ENCODE results near the gene PDGFA.

Gene PDGFA

DNA sequence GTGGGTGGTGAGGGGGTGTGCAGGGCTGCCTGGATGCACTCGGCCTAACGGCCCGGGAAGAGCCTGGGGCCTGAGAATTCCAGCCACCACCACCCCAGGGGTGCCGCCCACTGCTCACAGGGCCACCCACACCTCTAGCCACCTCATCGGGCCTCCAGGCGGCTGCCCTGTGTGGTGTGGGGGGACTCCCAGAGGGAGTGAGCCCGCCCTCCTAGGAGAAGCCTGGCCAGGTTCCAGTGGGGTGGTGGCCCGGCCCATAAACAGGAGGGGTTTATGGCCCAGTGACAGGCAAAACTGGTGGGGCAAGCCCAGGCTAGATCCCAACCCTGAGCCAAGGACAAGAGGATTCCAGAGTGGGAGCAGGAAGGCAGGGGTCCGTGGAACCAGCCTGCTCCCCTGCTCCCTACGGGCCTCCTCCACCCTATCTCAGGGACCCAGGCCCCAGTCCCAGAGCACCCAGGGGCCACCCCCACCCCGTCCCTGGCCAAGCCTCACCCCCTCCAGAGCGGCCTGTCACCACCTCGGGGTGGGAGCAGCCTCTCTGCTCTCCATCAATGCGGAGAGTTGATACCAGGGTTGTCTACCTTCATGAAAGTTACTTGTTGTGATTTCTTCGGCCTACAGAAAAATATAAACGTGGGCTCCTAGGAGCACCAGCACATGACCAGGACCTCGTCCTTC, 20.2 kb upstream of the PDGFA start:
- TF ChIP-seq YY1 (IDR thresholded peaks at IDR 0.05; ENCODE audit: insufficient read depth, insufficient read length) (no peak), ZNF274 (IDR thresholded peaks at IDR 0.05; ENCODE audit: low read depth, low read length) (no peak)
- H3K4me1 ChIP-seq (ENCODE audit: insufficient read depth, insufficient read length): peaks cover 37% of the 10 kb centered on the region
- H3K4me3 ChIP-seq (ENCODE audit: insufficient read length, low read depth): no peak overlapping the region
- no peak for DNase-seq (ENCODE audit: low read depth, low spot score)
- H3K27me3 ChIP-seq (ENCODE audit: insufficient read depth, insufficient read length): no peaks in the 10 kb centered on the region
- no peaks in the 10 kb centered on the region for H3K9me3 ChIP-seq (ENCODE audit: insufficient read depth, low read length)
- H3K36me3 ChIP-seq (ENCODE audit: insufficient read depth, insufficient read length, low read length): no peaks in the 10 kb centered on the region
- H3K9ac ChIP-seq (ENCODE audit: insufficient read length, low read depth): peak overlapping the region; percentile 16

DNA sequence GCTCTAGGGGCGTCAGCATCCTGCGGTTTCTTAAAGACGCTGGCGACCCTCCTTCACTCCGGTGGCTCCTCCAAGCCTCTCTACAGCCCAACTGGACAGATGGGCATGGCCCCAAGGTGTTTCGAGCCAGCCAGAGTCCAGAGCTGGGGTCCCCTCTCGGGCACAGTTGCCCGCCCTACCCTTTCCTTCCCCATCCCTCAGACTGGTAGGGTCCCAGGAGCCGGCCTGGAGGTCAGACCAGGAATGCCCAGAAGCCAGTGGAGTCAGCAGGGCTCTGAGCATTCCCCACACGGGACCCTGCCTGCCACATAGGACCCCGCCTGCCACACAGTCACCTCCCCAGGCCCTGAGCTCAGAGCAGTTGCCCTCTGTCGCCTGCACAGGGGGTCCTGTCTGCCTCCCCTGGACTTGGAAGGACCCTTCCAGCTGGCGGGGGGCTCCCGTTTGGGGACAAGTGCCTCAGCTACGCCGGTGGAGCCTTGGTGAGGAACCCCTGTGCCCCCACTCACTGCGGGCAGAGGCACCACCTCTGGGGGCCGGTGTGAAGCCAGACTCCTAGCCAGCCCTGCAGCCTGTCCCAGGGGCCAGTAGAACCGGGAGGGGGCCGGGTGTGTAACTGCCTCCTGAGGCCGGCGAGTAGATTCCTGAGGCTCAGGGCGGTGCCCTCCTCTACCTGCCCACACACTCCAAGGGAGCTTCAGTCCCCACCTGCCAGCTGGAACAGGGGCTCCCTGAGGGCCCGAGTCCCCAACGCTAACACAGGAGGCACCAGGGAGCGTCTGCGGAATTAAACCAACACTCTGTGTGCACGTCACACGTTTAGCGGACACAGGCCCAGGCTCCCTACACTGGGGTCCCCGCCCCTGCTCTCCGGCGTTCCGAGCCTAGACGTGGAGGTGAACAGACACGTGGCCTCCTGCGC, 19.4 kb upstream of the PDGFA start:
- DNase-seq (ENCODE audit: low read depth, low spot score): no peak
- Histone ChIP-seq H3K9ac (ENCODE audit: insufficient read length, low read depth) (peak overlapping the region; percentile 76), H3K36me3 (ENCODE audit: insufficient read depth, insufficient read length, low read length) (no peaks in the 10 kb centered on the region), H3K27me3 (ENCODE audit: insufficient read depth, insufficient read length) (no peaks in the 10 kb centered on the region), H3K4me1 (ENCODE audit: insufficient read depth, insufficient read length) (peaks cover 37% of the 10 kb centered on the region), H3K9me3 (ENCODE audit: insufficient read depth, low read length) (no peaks in the 10 kb centered on the region), H3K4me3 (ENCODE audit: insufficient read length, low read depth) (no peak overlapping the region)
- TF ChIP-seq YY1 (IDR thresholded peaks at IDR 0.05; ENCODE audit: insufficient read depth, insufficient read length) (no peak), ZNF274 (IDR thresholded peaks at IDR 0.05; ENCODE audit: low read depth, low read length) (no peak)

DNA sequence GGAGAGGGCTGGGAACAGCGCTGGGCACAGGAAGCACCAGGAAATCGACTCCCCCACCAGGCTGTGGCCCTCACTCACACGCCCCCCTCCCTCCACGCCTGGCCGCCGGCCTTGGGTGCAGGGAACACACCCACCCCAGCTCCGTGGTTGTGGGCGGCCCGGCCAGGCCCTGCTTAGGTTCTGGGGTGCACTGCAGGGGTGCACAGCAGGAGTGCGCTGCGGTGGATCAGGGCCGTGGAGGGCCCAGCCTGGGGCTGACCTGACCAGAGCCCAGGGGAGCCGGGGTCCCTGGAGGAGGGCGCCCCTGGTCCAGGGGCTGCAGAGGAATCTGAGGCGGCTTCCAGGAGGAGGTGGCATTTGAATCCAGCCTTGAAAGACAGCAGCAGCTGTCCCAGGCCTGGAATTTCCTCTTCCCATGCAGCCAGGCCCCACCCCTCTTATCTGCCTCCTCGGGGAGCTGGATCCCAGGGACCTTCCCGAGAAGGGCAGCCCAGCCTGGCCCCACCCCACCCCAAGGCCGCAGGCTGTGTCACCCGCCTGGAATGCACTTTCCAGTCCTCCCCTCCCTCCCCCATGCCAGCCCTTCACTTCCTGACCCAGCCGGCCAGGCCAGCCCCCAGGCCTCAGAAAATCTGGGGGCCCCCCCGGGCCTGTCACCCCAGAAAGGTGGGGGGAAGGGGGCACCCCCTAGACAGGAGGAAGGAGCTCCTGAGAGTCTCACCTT, 18.4 kb upstream of the PDGFA start:
- Histone ChIP-seq H3K9me3 (ENCODE audit: insufficient read depth, low read length) (no peaks in the 10 kb centered on the region), H3K9ac (ENCODE audit: insufficient read length, low read depth) (peak overlapping the region; percentile 83), H3K4me3 (ENCODE audit: insufficient read length, low read depth) (no peak overlapping the region), H3K4me1 (ENCODE audit: insufficient read depth, insufficient read length) (peaks cover 34% of the 10 kb centered on the region), H3K36me3 (ENCODE audit: insufficient read depth, insufficient read length, low read length) (no peaks in the 10 kb centered on the region), H3K27me3 (ENCODE audit: insufficient read depth, insufficient read length) (no peaks in the 10 kb centered on the region)
- DNase-seq (ENCODE audit: low read depth, low spot score): no peak
- TF ChIP-seq ZNF274 (IDR thresholded peaks at IDR 0.05; ENCODE audit: low read depth, low read length) (no peak), SUZ12 (IDR thresholded peaks at IDR 0.05; ENCODE audit: extremely low read depth, insufficient read depth, insufficient read length) (no peak), YY1 (IDR thresholded peaks at IDR 0.05; ENCODE audit: insufficient read depth, insufficient read length) (no peak)

- no peaks in the 10 kb centered on the region for H3K36me3 ChIP-seq (ENCODE audit: insufficient read depth, insufficient read length, low read length)
- H3K9me3 ChIP-seq (ENCODE audit: insufficient read depth, low read length): no peaks in the 10 kb centered on the region
- no peak overlapping the region for H3K4me3 ChIP-seq (ENCODE audit: insufficient read length, low read depth)
- no peak for DNase-seq (ENCODE audit: low read depth, low spot score)
- no peaks in the 10 kb centered on the region for H3K27me3 ChIP-seq (ENCODE audit: insufficient read depth, insufficient read length)
- H3K9ac ChIP-seq (ENCODE audit: insufficient read length, low read depth): no peak overlapping the region
- no peak for TF ChIP-seq YY1 (IDR thresholded peaks at IDR 0.05; ENCODE audit: insufficient read depth, insufficient read length)
- TF ChIP-seq ZNF274 (IDR thresholded peaks at IDR 0.05; ENCODE audit: low read depth, low read length): no peak
- no peak for TF ChIP-seq SUZ12 (IDR thresholded peaks at IDR 0.05; ENCODE audit: extremely low read depth, insufficient read depth, insufficient read length)
- peaks cover 21% of the 10 kb centered on the region for H3K4me1 ChIP-seq (ENCODE audit: insufficient read depth, insufficient read length)
Observed at GRCh38 chr7:536231-536630, 16.6 kb upstream of the PDGFA start.

DNA sequence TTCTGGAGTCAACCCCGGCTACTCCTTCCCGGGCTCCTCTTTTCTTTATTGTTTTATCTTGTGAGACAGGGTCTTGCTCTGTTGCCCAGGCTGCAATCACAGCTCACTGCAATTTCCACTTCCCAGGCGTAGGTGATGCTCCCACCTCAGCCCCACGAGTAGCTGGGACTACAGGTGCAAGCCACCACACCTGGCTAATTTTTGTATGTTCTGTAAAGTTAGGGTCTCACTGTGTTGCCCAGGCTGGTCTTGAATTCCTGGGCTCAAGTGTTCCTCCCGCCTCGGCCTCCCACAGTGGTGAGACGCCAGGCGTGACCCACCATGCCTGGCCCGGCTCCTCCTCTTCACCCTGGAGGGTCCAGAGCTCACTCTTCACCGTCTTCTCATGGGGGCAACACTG, 15.3 kb upstream of the PDGFA start:
- Histone ChIP-seq H3K4me1 (ENCODE audit: insufficient read depth, insufficient read length) (peaks cover 19% of the 10 kb centered on the region), H3K9me3 (ENCODE audit: insufficient read depth, low read length) (no peaks in the 10 kb centered on the region), H3K4me3 (ENCODE audit: insufficient read length, low read depth) (no peak overlapping the region), H3K9ac (ENCODE audit: insufficient read length, low read depth) (no peak overlapping the region), H3K27me3 (ENCODE audit: insufficient read depth, insufficient read length) (no peaks in the 10 kb centered on the region), H3K36me3 (ENCODE audit: insufficient read depth, insufficient read length, low read length) (no peaks in the 10 kb centered on the region)
- no peak for TF ChIP-seq YY1 (IDR thresholded peaks at IDR 0.05; ENCODE audit: insufficient read depth, insufficient read length)
- no peak for TF ChIP-seq ZNF274 (IDR thresholded peaks at IDR 0.05; ENCODE audit: low read depth, low read length)
- no peak for TF ChIP-seq SUZ12 (IDR thresholded peaks at IDR 0.05; ENCODE audit: extremely low read depth, insufficient read depth, insufficient read length)
- no peak for DNase-seq (ENCODE audit: low read depth, low spot score)

GRCh38 chr7:534075-534474, 14.4 kb upstream of the PDGFA start:
- Histone ChIP-seq H3K9me3 (ENCODE audit: insufficient read depth, low read length) (no peaks in the 10 kb centered on the region), H3K4me3 (ENCODE audit: insufficient read length, low read depth) (no peak overlapping the region), H3K9ac (ENCODE audit: insufficient read length, low read depth) (no peak overlapping the region), H3K36me3 (ENCODE audit: insufficient read depth, insufficient read length, low read length) (no peaks in the 10 kb centered on the region), H3K27me3 (ENCODE audit: insufficient read depth, insufficient read length) (no peaks in the 10 kb centered on the region), H3K4me1 (ENCODE audit: insufficient read depth, insufficient read length) (peaks cover 11% of the 10 kb centered on the region)
- TF ChIP-seq SUZ12 (IDR thresholded peaks at IDR 0.05; ENCODE audit: extremely low read depth, insufficient read depth, insufficient read length) (no peak), ZNF274 (IDR thresholded peaks at IDR 0.05; ENCODE audit: low read depth, low read length) (no peak), YY1 (IDR thresholded peaks at IDR 0.05; ENCODE audit: insufficient read depth, insufficient read length) (no peak)
- no peak for DNase-seq (ENCODE audit: low read depth, low spot score)

- Histone ChIP-seq H3K4me3 (ENCODE audit: insufficient read length, low read depth) (no peak overlapping the region), H3K9me3 (ENCODE audit: insufficient read depth, low read length) (no peaks in the 10 kb centered on the region), H3K9ac (ENCODE audit: insufficient read length, low read depth) (no peak overlapping the region)
Observed at GRCh38 chr7:533266-533665, 13.6 kb upstream of the PDGFA start.

More at GRCh38 chr7:533266-533665, 13.6 kb upstream of the PDGFA start:
- Histone ChIP-seq H3K4me1 (ENCODE audit: insufficient read depth, insufficient read length) (peaks cover 4% of the 10 kb centered on the region), H3K27me3 (ENCODE audit: insufficient read depth, insufficient read length) (no peaks in the 10 kb centered on the region), H3K36me3 (ENCODE audit: insufficient read depth, insufficient read length, low read length) (no peaks in the 10 kb centered on the region)
- DNase-seq (ENCODE audit: low read depth, low spot score): no peak
- TF ChIP-seq YY1 (IDR thresholded peaks at IDR 0.05; ENCODE audit: insufficient read depth, insufficient read length): no peak
- no peak for TF ChIP-seq SUZ12 (IDR thresholded peaks at IDR 0.05; ENCODE audit: extremely low read depth, insufficient read depth, insufficient read length)
- no peak for TF ChIP-seq ZNF274 (IDR thresholded peaks at IDR 0.05; ENCODE audit: low read depth, low read length)

Measured in NT2/D1 (cell line).